ENCODE data around the gene NUP153. TPM values are rescaled to one million over a fixed set of nuclear protein-coding genes. Genes with fewer than 3 reads are reported as not detected.

Gene NUP153
- total and polyA plus RNA-seq, 2 of the 8 experiments (the other 6 are each of a cell fraction or from before 2014, with no cell fraction given), result 47.0 to 84.8 TPM

DNA sequence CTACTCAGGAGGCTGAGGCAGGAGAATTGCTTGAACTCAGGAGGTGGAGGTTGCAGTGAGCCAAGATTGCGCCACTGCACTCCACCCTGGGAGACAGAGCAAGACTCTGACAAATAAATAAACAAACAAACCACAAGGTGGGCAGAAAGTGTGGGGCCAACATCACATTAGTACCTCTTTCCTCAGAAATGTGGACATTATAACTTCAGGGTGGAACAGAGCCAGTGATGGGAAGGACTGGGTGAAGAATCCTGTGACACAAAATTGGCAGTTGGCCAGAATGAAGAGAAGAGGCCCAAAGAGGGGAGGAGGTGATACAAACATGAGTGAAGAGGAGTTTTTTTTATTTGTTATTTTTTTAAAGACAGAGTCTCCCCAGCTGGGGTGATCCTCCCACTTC lies 50.6 kb downstream of the NUP153 start:
- H3K4me1 ChIP-seq (replicated peaks in 1 of 4; ENCODE audit: control insufficient read depth in 3 of 4, insufficient read depth in 4 of 4, low read length in 3 of 4), result no peaks in the 10 kb centered on the region
- no peaks in the 10 kb centered on the region for H3K23me2 ChIP-seq (ENCODE audit: low read depth, low read length)
- no peak overlapping the region for H3K4ac ChIP-seq (replicated peaks; ENCODE audit: insufficient read length, low read depth, low read length)
- POLR2A ChIA-PET (ENCODE audit: partially characterized antibody), result interaction anchor here (1.3 kb wide), 1 partner anchor 10 kb away, joined by 3 read pairs; no protein-coding TSS in a partner anchor
- no peak overlapping the region for H4K91ac ChIP-seq (replicated peaks; ENCODE audit: insufficient read length, low read length)
- no peak overlapping the region for H3K14ac ChIP-seq (ENCODE audit: insufficient read length)
- H3K36me3 ChIP-seq (ENCODE audit: control insufficient read depth in 2 of 4, insufficient read depth in 4 of 4, low read length in 3 of 4), result peaks cover 6 to 64% (median 20%) of the 10 kb centered on the region in 4 experiments
- peaks cover 7% of the 10 kb centered on the region; the same call in 1 of the 2 replicates for H3K79me1 ChIP-seq (ENCODE audit: low read depth, low read length)
- no peak overlapping the region for H3K56ac ChIP-seq (replicated peaks; ENCODE audit: insufficient read length, low read depth, low read length)
- peaks cover 0 to 45% of the 10 kb centered on the region in 2 experiments; a peak in 2 of 4 replicates for H3K79me2 ChIP-seq (ENCODE audit: control insufficient read depth in 1 of 2, insufficient read depth in 2 of 2, low read length in 2 of 2)
- H3K9ac ChIP-seq (replicated peaks in 1 of 4; ENCODE audit: extremely low read depth in 1 of 4, low read depth in 3 of 4, low read length in 3 of 4), result no peak overlapping the region
- H2AFZ ChIP-seq (ENCODE audit: low read length), result no peak overlapping the region
- WGBS, 2 experiments (ENCODE audit: extremely low coverage in 1 of 2, insufficient coverage in 1 of 2, insufficient read length in 1 of 2, insufficient replicate concordance in 2 of 2, low coverage in 1 of 2, low lambda C conversion rate in 2 of 2, missing lambda C conversion rate in 1 of 2), result 100% methylated on average over 1 of the region's 1 CpG; no CpG with 5 or more reads in 1 of the 2 experiments
- no peak overlapping the region for H2BK5ac ChIP-seq (ENCODE audit: low read depth, low read length)
- H3K9me3 ChIP-seq (ENCODE audit: insufficient read depth in 2 of 2, low read depth in 1 of 2, low read length in 1 of 2), result no peaks in the 10 kb centered on the region
- no peak overlapping the region for H2BK20ac ChIP-seq (ENCODE audit: low read length)
- H4K5ac ChIP-seq (ENCODE audit: insufficient read length, low read depth, low read length), result no peak overlapping the region
- H4K8ac ChIP-seq (ENCODE audit: extremely low read depth, insufficient read depth, low read length), result no peak overlapping the region
- no peak overlapping the region for H3K4me3 ChIP-seq (ENCODE audit: extremely low read depth in 1 of 4, insufficient read depth in 2 of 4, low read depth in 3 of 4, low read length in 4 of 4)
- H2BK12ac ChIP-seq (ENCODE audit: low read depth, low read length), result no peak overlapping the region
- no peak overlapping the region for H3K23ac ChIP-seq (ENCODE audit: insufficient read length)
- no peak overlapping the region for H2BK120ac ChIP-seq (replicated peaks; ENCODE audit: low read depth, low read length)
- H3K27me3 ChIP-seq (replicated peaks in 1 of 4; ENCODE audit: control insufficient read depth in 3 of 4, extremely low read depth in 1 of 4, insufficient read depth in 3 of 4, low read length in 3 of 4), result no peaks in the 10 kb centered on the region
- CTCF ChIA-PET (ENCODE audit: partially characterized antibody), result interaction anchor here (0.6 to 0.8 kb wide), 2 partner anchors 19 to 21 kb away, joined by 3 to 5 read pairs; no protein-coding TSS in a partner anchor
- no peak for TF ChIP-seq TCF12 (IDR thresholded peaks at IDR 0.05; ENCODE audit: low read depth, low read length)
- TF ChIP-seq KDM5A (IDR thresholded peaks at IDR 0.05; ENCODE audit: low read length), result no peak
- no peak for TF ChIP-seq JUN (IDR thresholded peaks at IDR 0.05; ENCODE audit: low read depth, low read length)
- TF ChIP-seq KDM1A (IDR thresholded peaks at IDR 0.05; ENCODE audit: borderline replicate concordance, low read length), result no peak
- TF ChIP-seq SP1 (IDR thresholded peaks at IDR 0.05; ENCODE audit: low read depth, low read length), result no peak
- TF ChIP-seq SRF (IDR thresholded peaks at IDR 0.05; ENCODE audit: low read depth, low read length), result no peak
- TF ChIP-seq JUND (IDR thresholded peaks at IDR 0.05; ENCODE audit: low read length), result no peak
- TF ChIP-seq TBP (IDR thresholded peaks at IDR 0.05; ENCODE audit: low read depth, low read length), result no peak
- DNase-seq (ENCODE audit: low read depth in 1 of 2, low spot score in 2 of 2) (no peak), FAIRE-seq (no peak)
- H2AK5ac ChIP-seq (ENCODE audit: low read depth, low read length), result no peak overlapping the region
- no peak overlapping the region for H3K4me2 ChIP-seq (ENCODE audit: insufficient read depth in 1 of 2, low read depth in 2 of 2, low read length in 2 of 2)
- no peak overlapping the region for H3K27ac ChIP-seq (ENCODE audit: low read depth, low read length)
- H4K20me1 ChIP-seq (replicated peaks in 1 of 2; ENCODE audit: control insufficient read depth in 1 of 2, insufficient read depth in 2 of 2, low read length in 2 of 2), result peaks cover 2% of the 10 kb centered on the region in 2 experiments
- no peak overlapping the region for H2BK15ac ChIP-seq (ENCODE audit: low read length)
- H3K18ac ChIP-seq (ENCODE audit: extremely low read depth, low read length), result no peak overlapping the region
